K562 (cell line): ENCODE measurements around the gene ZFYVE27. TPM values are rescaled to one million over a fixed set of nuclear protein-coding genes. Genes with fewer than 3 reads are reported as not detected.

Source experiments
- AFF4 ChIP-seq: sonication (generic); formaldehyde crosslinking; IDR thresholded peaks from 2 replicates; pipeline ENCODE4 v1.8.0; 2023; ENCODE audit warnings: mild to moderate bottlenecking, missing genetic modification reagents
- BCOR ChIP-seq: fragments of 450-650 bp; IDR thresholded peaks from 2 replicates; pipeline ENCODE4 v1.6.1; 2016
- CBX3 ChIP-seq, 2 experiments: IDR thresholded peaks; 1 replicate in 1 of 2; 2 replicates in 1 of 2; pipeline ENCODE4 v1.6.1; 2012; ENCODE audit warnings: inconsistent platforms in 2 of 2, low read length in 2 of 2, borderline replicate concordance in 1 of 2, control low read depth in 1 of 2
- CLOCK ChIP-seq: fragments of 250-450 bp; sonication (Bioruptor Pico); IDR thresholded peaks from 2 replicates; pipeline ENCODE4 v1.4.0; 2020; ENCODE audit warnings: mild to moderate bottlenecking, moderate library complexity, borderline replicate concordance
- DLX4 ChIP-seq: fragments of 250-450 bp; sonication (Bioruptor Pico); IDR thresholded peaks from 2 replicates; pipeline ENCODE4 v1.6.1; 2021; ENCODE audit warnings: mild to moderate bottlenecking
- DNMT1 ChIP-seq: fragments of 450-650 bp; IDR thresholded peaks from 2 replicates; pipeline ENCODE4 v1.6.1; 2016; ENCODE audit warnings: antibody characterized with exemption, mild to moderate bottlenecking
- FOXK2 ChIP-seq, 2 experiments: fragments of 450-650 bp; IDR thresholded peaks in 1 of 2; conservative IDR thresholded peaks in 1 of 2; 2 replicates each; pipeline ENCODE4 v1.6.1; 2016; ENCODE audit warnings: low read depth in 2 of 2, mild to moderate bottlenecking in 1 of 2
- GATAD2B ChIP-seq: fragments of 450-650 bp; IDR thresholded peaks from 2 replicates; pipeline ENCODE4 v1.6.1; 2017; ENCODE audit warnings: mild to moderate bottlenecking, borderline replicate concordance
- MAFG ChIP-seq: fragments of 450-650 bp; conservative IDR thresholded peaks from 2 replicates; pipeline ENCODE4 v1.6.1; 2016; ENCODE audit warnings: missing genetic modification characterization, missing compliant biosample characterization
- MTA3 ChIP-seq: fragments of 450-650 bp; formaldehyde crosslinking; IDR thresholded peaks from 2 replicates; pipeline ENCODE4 v1.6.1; 2017; ENCODE audit warnings: mild to moderate bottlenecking, borderline replicate concordance
- NFXL1 ChIP-seq: fragments of 450-650 bp; formaldehyde crosslinking; IDR thresholded peaks from 2 replicates; pipeline ENCODE4 v1.4.0; 2021; ENCODE audit warnings: mild to moderate bottlenecking
- POLR2B ChIP-seq: fragments of 450-650 bp; IDR thresholded peaks from 2 replicates; pipeline ENCODE4 v1.6.1; 2018; ENCODE audit warnings: low read depth; ENCODE audit not compliant: partially characterized antibody
- TAF7 ChIP-seq: fragments of 450-650 bp; IDR thresholded peaks from 2 replicates; pipeline ENCODE4 v1.6.1; 2016; ENCODE audit warnings: missing genetic modification characterization, missing compliant biosample characterization
- TFAP4 ChIP-seq: sonication (generic); formaldehyde crosslinking; IDR thresholded peaks from 2 replicates; pipeline ENCODE4 v1.8.0; 2022; ENCODE audit warnings: missing genetic modification reagents, mild to moderate bottlenecking, moderate library complexity, borderline replicate concordance
- THRA ChIP-seq: fragments of 450-650 bp; IDR thresholded peaks from 2 replicates; pipeline ENCODE4 v1.6.1; 2017; ENCODE audit warnings: mild to moderate bottlenecking, moderate library complexity
- ZNF133 ChIP-seq: fragments of 250-450 bp; sonication (Bioruptor Pico); IDR thresholded peaks from 2 replicates; pipeline ENCODE4 v1.4.0; 2020; ENCODE audit warnings: mild to moderate bottlenecking
- ZNF134 ChIP-seq: fragments of 250-450 bp; sonication (Bioruptor Pico); conservative IDR thresholded peaks from 2 replicates; pipeline ENCODE4 v1.4.0; 2020
- ZNF184 ChIP-seq: sonication (generic); formaldehyde crosslinking; IDR thresholded peaks from 2 replicates; pipeline ENCODE4 v1.5.0; 2020; ENCODE audit warnings: missing genetic modification reagents
- ZNF232 ChIP-seq: sonication (generic); formaldehyde crosslinking; IDR thresholded peaks from 2 replicates; pipeline ENCODE4 v1.8.0; 2022; ENCODE audit warnings: mild to moderate bottlenecking, missing genetic modification reagents
- ZNF384 ChIP-seq: IDR thresholded peaks from 2 replicates; pipeline ENCODE4 v1.6.1; 2012; ENCODE audit warnings: low read depth, low read length, improper control_type of control experiment
- ZNF766 ChIP-seq: fragments of 200-800 bp; sonication (Bioruptor generic); conservative IDR thresholded peaks from 2 replicates; pipeline ENCODE4 v1.6.1; 2016; ENCODE audit warnings: missing genetic modification characterization, missing compliant biosample characterization
- polyA plus RNA-seq, 8 experiments: library from polyadenylated mRNA; depleted of rRNA in 4 of 8; stranded (reverse) in 5 of 8; unstranded in 3 of 8; fragments of >200 nt; fragmentation: Nextera tagmentation in 2 of 8; fragmentation: Illumina TruSeq in 1 of 8; extraction: Ambion mirVana in 2 of 8; extraction: Trizol in 1 of 8; gene quantifications; 2 replicates each; pipeline versions ENCODE4 v1.2.1 to v1.2.3, GENCODE V29; 2011 to 2014; ENCODE audit warnings: inconsistent platforms in 1 of 8, missing spikeins in 1 of 8
- total RNA-seq, 7 experiments: library from RNA; depleted of rRNA in 6 of 7; stranded (reverse); fragments of >200 nt in 6 of 7; fragmentation: Illumina TruSeq in 2 of 7; extraction: Trizol in 2 of 7; gene quantifications; 2 replicates each; pipeline versions ENCODE4 v1.2.1 to v1.2.3, GENCODE V29; 2011 to 2021; ENCODE audit warnings: low replicate concordance in 1 of 7

The ZFYVE27 gene
- total and polyA plus RNA-seq, 9 of the 15 experiments (the other 6 are each of a cell fraction or from before 2014, with no cell fraction given): 0.81 to 21.9 (median 15.3) TPM

- TF ChIP-seq ZNF184 (CRISPR knock-in tag) (no peak), AFF4 (CRISPR knock-in tag) (no peak), ZNF232 (no peak), TAF7 (tag) (no peak), BCOR (no peak), POLR2B (no peak), MAFG (tag) (no peak), NFXL1 (no peak), DLX4 (CRISPR knock-in tag) (no peak), ZNF133 (CRISPR knock-in tag) (no peak), DNMT1 (no peak), THRA (no peak), CLOCK (CRISPR knock-in tag) (peak; percentile 57; the same call in 1 of the 2 replicates), ZNF134 (CRISPR knock-in tag) (no peak), MTA3 (no peak), CBX3 (IDR thresholded peaks at IDR 0.05; ENCODE audit: borderline replicate concordance in 1 of 2, low read length in 2 of 2) (no peak), TFAP4 (CRISPR knock-in tag) (no peak), ZNF384 (no peak), ZNF766 (CRISPR knock-in tag) (peak; percentile 65; the same call in 1 of the 2 replicates), FOXK2 (conservative IDR thresholded peaks at IDR 0.05 in 1 of 2, IDR thresholded peaks at IDR 0.05 in 1 of 2; ENCODE audit: low read depth in 2 of 2) (no peak), GATAD2B (no peak)
Measured at GRCh38 chr10:97689559-97690020, 47.3 kb upstream of the ZFYVE27 start (continued).
